Glomerular endothelial cell (primary cell): ENCODE results near the gene HEYL. TPM values are rescaled to one million over a fixed set of nuclear protein-coding genes. Genes with fewer than 3 reads are reported as not detected.

ENCODE experiments used
- DNase-seq: peaks from one replicate; pipeline ENCODE4 v3.0.0-alpha.2; 2011; ENCODE audit warnings: low read depth, low spot score; ENCODE audit errors: extremely low read depth
- total RNA-seq: library from RNA; depleted of rRNA; stranded (reverse); fragments of >200 nt; gene quantifications from 2 replicates; pipeline ENCODE4 v1.2.3, GENCODE V29; 2015

HEYL gene
- total RNA-seq, 1 donor from 2014 or later: 0.82 TPM

- DNase-seq: no peak
Observed at GRCh38 chr1:39642796-39643195, 3.4 kb upstream of the HEYL start.

GRCh38 chr1:39640861-39641260 is 1.4 kb upstream of the HEYL start:
- DNase-seq: no peak

- no peak for DNase-seq
Observed at GRCh38 chr1:39638965-39639304, 508 bp downstream of the HEYL start.

DNA sequence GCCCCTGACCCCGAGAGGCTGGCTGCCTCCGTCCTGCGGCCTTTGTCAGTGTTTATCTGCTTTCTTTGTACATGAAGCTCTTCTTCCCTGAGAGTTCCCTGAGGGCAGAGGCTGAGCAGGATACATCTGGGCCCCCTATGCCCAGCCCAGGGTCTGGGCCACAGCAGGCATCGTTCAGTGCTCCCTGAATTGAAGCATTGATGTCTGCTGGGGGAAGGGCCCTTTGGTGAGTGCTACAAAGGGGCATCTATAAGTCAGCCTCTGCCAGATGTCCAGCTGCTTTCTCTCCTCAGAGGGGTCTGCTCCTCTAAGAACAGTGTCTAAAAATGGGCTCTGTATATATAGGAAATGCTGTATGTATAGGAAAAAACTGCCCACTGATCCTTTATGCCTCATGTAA is 2.1 kb downstream of the HEYL start:
- no peak for DNase-seq

- no peak for DNase-seq
Observed at GRCh38 chr1:39635871-39636210, 3.6 kb downstream of the HEYL start.

DNA sequence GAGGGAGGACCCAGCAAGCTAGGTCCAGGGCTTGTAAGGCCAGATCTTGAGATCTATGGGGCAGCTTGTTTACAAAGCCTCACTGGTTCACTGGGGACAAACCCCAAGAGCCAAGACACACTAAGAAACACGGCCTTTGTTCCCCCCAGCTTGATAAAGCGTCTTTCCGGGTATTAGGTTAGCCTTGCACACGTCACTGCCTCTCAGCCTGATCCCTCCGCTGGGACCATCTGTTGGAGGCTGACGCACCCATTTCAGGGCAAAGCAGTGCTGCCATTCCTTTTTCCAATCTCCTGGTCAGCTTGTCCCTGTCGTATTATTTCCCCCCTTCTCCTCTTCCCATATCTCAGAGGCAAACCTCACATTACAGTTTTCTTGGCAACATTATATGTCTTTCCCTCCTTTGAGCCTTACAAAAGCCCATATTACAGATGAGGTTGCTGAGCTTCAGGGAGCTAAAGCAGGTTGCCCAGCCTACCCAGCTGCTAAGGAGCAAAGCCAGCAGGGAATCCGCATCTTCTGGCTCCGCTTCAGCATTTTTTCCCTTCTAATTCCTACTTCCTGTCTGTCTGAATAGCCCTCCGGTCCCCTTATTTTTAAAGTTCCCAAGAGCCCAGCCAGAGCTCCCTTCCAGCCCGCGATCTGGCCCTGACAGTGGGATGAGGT is 4.1 kb downstream of the HEYL start:
- DNase-seq: no peak

GRCh38 chr1:39633422-39633821 is 6.0 kb downstream of the HEYL start:
- DNase-seq: no peak

DNA sequence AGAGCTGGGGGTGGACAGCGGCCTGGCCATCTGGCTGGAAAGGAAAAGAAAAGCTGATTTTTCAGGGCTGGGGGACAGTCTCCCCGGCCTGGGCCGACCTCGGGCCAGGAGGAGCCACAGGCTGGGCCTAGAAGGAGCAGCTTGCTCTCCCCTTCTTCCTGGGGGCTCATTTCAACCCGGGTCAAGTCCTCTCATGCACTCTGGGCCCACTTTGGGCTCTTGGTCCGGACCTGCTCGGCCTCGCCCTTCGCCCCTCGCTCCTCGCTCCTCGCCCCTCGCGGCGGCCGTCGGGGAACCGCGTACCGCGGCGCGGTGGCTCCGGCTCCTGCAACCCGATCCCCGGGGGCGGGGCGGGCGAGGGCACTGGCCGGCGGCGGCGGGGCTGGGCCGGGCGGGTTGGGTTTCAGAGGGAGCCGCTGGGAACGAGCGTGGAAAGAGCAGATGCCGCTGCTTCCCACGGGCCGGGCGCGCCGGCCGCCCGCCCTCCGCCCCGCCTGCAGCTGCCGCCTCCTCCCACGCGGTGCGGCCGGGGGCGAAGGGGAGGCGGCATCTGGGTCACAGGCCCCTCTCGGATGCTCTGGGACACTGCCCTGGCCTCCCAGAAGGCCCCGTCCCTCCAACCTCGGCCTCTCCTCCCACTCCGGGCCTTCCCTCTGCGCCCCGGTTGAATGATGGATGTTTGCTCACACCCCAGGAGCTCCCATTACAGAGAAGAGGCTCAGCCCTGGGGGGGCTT is 6.6 kb downstream of the HEYL start:
- no peak for DNase-seq

DNA sequence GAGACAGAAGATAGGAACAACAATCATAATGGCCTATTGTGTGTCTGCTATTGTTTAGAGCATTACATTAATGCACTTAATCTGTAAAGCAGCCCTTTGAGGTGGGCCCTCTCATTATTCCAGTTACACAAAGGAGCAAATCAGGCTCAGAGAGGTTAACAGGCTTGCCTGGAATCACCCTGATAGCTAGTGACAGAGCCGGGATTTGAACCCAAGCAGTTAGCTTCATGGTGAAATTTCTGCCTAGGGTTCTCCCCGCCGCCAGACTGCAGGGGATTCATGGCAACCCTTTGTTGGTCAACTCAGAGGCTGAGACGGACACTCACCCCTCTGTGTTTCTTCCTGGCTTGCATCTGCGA is 7.1 kb downstream of the HEYL start:
- DNase-seq: no peak

DNA sequence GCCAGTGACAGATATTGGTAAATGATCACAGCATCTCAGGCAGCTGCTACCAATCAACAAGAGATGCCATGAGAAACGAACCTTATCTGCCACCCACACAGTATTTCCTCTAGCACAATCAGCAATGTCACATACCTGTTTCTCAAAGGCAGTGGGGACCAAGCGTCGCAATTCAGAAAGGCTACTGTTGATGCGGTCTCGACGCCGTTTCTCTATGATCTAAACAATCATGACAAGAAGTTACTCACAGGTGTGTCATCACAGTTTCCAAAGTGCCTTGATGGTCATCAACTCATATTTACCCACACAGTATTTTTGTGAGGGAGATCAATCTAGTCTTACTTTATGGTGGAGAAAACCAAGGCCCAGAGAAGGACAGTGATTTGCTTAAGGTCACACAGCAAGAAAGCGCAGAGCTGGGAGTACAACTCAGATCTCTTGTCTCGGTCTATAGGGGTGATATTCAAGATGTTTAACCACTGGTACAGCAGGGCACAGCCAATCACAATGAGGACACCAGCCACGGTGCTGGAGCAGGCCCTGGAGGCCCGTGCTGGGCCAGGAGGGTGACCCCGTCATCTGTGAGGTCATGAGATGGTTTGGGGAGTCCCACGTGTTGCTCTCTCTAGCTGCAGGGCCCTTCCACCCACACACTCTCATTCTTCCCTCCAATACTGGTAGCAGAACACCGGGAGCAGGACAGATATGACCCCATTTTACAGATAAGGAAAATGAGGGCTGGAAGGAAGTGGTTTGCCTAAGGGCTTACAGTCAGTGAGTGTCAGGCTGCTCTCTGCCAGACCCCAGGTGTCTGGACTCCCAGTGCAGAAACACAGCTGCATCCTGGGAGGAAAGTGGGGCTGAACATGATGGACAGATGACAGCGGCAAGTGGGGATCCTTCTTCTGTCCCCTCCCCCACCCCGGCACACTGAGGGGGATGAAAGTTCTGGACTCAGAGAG is 7.8 kb downstream of the HEYL start:
- DNase-seq: no peak

DNA sequence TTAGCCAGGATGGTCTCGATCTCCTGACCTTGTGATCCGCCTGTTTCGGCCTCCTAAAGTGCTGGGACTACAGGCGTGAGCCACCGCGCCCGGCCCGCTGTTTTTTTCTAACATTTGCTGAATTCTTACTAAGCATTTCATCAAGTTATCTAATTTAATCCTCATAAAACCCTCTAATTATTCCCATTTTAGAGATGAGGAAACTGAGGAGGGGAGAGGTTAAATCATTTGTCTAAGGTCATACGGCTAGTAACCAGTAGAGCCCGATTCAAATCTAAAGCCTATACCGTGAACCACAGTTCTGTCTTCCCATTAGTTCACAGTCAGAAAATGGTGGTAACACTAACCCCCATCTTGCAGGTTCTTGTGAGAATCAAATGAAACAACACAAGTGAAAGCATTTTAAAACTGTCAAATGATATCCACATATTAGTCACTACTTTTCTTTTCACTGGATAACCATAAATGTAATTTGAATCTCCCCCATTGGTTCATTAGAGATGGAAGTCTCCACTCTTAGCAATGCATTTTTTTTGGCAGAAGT is 10.6 kb downstream of the HEYL start:
- no peak for DNase-seq

- DNase-seq: no peak
Observed at GRCh38 chr1:39626646-39627045, 12.8 kb downstream of the HEYL start.

DNA sequence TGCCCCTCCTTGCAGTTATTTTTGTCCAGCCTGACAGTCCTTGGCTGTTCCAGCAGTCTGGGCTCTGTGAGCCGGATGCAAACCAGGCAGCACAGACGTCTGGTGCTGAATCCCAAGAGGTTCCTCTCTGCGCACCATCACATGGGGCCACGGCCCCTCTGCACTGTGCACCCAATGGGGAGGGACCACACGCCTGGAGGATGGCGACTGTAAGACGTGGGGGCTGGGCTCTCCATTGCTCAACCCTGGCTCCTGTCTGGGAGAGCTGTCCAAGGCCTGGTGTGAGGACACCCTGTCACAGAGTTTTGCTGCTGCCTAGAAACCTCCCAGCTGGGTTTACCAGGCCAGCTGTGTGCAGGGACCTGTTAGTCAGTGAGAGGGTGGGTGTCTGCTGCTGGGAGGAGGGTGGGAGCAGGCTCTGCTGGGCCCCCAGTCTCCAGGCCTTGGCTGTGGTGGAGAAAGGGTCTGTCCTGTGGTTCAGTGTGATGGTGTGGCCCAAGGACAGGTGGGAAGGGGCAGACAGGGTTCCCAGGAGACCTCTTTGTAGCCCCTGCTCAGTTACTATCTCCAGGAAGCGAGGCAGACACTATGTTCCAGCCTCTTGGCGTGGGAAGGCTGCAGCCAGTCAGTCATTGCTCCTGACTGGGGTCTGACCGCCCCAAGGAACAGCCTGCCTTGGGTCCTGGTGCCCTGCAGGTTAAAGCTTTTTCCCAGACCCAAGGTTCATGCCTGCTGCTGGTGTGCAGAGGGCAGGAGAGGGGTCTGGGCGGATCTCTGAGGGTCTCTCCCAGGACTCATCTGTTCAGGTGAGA is 13.8 kb downstream of the HEYL start:
- no peak for DNase-seq

GRCh38 chr1:39625009-39625408 is 14.4 kb downstream of the HEYL start:
- no peak for DNase-seq

DNA sequence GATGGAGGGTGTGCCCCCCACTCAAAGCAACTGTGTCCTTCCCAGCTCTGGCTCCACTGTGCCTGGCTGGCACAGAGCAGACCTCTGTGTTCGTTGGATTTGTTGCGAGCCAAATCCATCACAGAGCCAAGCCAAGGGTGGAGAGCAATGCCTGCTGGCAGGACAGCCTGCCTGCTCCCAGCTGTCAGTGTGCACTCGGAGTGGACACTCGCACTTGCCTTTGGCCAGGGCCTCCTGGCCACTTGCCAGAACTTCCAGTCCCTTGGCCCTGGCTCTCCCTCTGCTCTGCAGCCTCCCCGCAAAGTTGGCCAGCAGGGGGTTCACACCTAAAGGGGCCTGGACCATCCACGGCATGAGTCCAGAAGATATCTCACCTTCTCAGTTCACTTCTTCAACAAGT is 16.4 kb downstream of the HEYL start:
- no peak for DNase-seq

DNA sequence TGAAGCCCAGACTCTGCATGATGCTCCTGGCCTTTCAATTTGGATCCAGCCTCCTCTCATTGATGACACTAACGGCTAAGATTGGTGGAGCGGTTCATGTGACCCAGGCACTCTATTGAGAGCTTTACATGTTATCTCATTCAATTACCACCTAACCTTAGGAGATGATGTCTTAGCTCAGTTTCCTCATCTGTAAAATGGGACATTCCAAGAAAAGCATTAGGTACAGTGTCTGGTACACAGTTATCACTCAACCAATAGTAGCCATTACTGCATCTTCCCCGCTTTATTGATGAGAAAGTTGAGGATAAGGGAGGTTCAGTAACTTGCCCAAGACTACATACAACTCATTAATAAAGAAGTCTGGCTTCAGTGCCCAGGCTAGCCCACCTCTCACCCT is 17.0 kb downstream of the HEYL start:
- DNase-seq: no peak

GRCh38 chr1:39620659-39621165 is 18.7 kb downstream of the HEYL start:
- no peak for DNase-seq

DNA sequence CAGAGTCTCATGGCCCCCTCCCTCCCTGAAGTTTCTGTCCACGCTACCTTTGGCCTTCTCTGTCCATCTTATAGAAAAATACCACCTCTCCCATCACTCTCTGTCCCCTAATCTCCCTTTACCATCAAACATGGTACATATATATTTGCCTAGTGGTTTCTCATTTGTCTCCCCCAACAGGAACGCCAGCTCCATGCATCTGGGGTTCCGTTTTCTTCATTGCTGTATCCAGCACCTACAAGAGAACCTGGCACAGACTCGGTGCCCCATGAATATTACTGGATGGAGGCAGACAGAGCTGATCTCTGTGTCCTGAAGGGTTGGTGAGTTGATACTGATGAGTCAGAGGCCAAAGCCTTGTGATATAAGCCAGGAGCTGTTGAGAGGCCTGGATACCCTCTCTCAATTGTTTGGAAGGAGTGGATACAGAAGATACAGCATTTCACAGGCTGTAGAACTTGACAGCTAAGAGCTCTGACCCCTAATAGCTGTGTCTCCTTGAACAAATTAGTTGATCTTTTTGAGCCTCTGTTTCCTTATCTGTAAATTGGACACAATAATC is 21.9 kb downstream of the HEYL start:
- no peak for DNase-seq

DNA sequence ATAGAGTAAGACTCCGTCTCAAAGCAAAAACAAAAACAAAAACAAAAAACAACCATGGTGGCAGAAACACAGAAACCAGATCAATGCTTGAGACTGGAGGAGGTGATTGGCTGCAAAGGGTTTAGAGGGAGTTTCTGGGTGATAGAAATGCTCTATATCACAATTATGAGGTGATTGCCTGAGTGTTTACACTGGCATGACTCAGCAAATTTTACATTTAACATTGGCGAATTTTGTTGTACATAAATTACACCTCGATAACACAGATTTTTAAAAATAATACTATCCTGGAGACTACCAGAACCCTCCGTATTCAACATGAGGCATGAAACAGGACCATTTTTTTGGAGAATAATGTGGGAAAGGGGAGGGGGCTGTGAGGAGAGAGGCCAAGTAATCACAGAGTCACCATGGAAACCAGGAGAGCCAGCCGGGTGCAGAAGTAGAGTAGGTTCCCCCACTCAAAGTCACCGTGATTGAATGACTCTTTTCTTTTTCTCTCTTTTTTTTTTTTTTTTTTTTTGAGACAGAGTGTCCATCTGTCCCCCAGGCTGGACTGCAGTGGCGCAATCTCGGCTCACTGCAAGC is 24.3 kb downstream of the HEYL start:
- no peak for DNase-seq

DNA sequence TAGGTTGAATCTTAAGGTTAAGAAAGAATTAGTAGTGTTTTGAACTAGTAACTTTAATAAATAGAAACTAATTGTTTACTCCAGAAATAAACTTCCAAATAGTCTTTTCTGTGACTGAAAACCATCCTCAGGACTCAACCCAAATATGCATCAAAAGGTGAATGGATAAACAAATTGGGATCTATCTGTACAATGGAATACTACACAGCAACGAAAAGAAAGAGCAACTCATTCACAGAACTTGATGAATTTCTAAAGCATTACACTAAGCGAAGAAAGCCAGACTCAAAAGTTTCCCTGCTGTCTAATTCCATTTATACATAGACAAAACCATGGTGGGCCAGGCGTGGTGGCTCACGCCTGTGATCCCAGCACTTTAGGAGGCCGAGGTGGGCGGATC is 25.0 kb downstream of the HEYL start:
- no peak for DNase-seq
